Prostate gland (tissue), 2 donors: ENCODE results near the gene CFAP100. TPM values are rescaled to one million over a fixed set of nuclear protein-coding genes. Genes with fewer than 3 reads are reported as not detected.

Experiments
- DNase-seq: peaks from one replicate; pipeline ENCODE4 v3.0.0-alpha.2; 2019; ENCODE audit warnings: low spot score
- H3K27ac ChIP-seq, 2 donors: fragments of 200-600 bp; sonication (generic); 2 replicates each; pipeline ENCODE4 v1.5.1; 2017 to 2019
- H3K27me3 ChIP-seq: fragments of 200-600 bp; sonication (generic); replicated peaks from 2 replicates; pipeline ENCODE4 v1.5.1; 2019; ENCODE audit not compliant: insufficient read depth
- H3K36me3 ChIP-seq, 2 donors: fragments of 200-600 bp; sonication (generic); 1 replicate in 1 of 2; 2 replicates in 1 of 2; pipeline versions ENCODE4 v1.5.1 to v1.8.1; 2017 to 2019
- H3K4me1 ChIP-seq: fragments of 200-600 bp; sonication (generic); replicated peaks from 2 replicates; pipeline ENCODE4 v1.5.1; 2019
- H3K4me3 ChIP-seq, 2 donors: fragments of 200-600 bp; sonication (generic); 2 replicates each; pipeline ENCODE4 v1.5.1; 2017 to 2019
- H3K9me3 ChIP-seq: fragments of 200-600 bp; sonication (generic); 2 replicates; pipeline ENCODE4 v1.5.1; 2017
- POLR2A ChIP-seq: fragments of 450-650 bp; IDR thresholded peaks from one replicate; pipeline ENCODE4 v1.6.1; 2016; ENCODE audit warnings: antibody characterized with exemption, mild to moderate bottlenecking
- POLR2AphosphoS5 ChIP-seq: sonication (generic); formaldehyde crosslinking; IDR thresholded peaks from one replicate; pipeline ENCODE4 v1.6.1; 2017; ENCODE audit warnings: antibody characterized with exemption
- WGBS: methylation state at CpG from one replicate; pipeline ENCODE4 v1.1.5; 2018; 5-methylcytosine and 5-hydroxymethylcytosine counted together
- intact Hi-C: fragments of 100-400 bp; cut with DNase I; formaldehyde crosslinking; loops from one replicate; pipeline ENCODE4 v1.14.2; 2022
- total RNA-seq, 2 donors: library from RNA; depleted of rRNA; stranded (reverse); fragments of >200 nt; gene quantifications; one replicate each; pipeline ENCODE4 v1.1.0, GENCODE V29; 2016
- TF ChIP-seq, protein P1 (sequence below), 4 experiments: fragments of 200-600 bp in 2 of 4; fragments of 450-650 bp in 2 of 4; sonication (generic) in 2 of 4; IDR thresholded peaks; 1 replicate in 3 of 4; 2 replicates in 1 of 4; pipeline ENCODE4 v1.5.1; 2016 to 2019; ENCODE audit warnings: antibody characterized with exemption in 4 of 4, mild to moderate bottlenecking in 2 of 4, moderate library complexity in 2 of 4

The CFAP100 gene
- total RNA-seq, 2 donors from 2014 or later = 2.3 TPM; not detected in 1

DNA sequence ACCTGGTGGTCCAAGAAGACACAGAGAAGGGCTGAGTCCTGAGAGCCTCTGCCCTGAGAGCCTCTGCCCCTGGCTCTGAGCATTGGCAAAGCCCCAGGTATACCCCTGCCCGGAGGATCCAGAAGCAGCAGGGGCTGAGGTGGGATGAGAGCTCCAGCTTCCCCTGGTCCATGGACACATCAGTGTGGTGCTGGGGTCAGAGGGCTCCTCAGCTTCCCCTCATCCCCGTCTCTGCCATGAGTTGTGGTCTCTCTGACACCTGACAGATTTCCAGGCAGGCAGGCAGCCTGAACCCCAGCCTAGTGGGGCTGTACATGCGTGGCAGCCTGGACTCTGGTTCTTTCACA is 34.0 kb upstream of the CFAP100 start:
- intact Hi-C loops = no loop called here
- DNase-seq = no peak
- Histone ChIP-seq H3K4me3 (no peak overlapping the region), H3K9me3 (no peaks in the 10 kb centered on the region), H3K27ac (no peak overlapping the region), H3K27me3 (no peaks in the 10 kb centered on the region), H3K36me3 (no peaks in the 10 kb centered on the region), H3K4me1 (no peaks in the 10 kb centered on the region)
- TF ChIP-seq POLR2A (no peak), POLR2AphosphoS5 (no peak)
- TF ChIP-seq, protein P1, sequence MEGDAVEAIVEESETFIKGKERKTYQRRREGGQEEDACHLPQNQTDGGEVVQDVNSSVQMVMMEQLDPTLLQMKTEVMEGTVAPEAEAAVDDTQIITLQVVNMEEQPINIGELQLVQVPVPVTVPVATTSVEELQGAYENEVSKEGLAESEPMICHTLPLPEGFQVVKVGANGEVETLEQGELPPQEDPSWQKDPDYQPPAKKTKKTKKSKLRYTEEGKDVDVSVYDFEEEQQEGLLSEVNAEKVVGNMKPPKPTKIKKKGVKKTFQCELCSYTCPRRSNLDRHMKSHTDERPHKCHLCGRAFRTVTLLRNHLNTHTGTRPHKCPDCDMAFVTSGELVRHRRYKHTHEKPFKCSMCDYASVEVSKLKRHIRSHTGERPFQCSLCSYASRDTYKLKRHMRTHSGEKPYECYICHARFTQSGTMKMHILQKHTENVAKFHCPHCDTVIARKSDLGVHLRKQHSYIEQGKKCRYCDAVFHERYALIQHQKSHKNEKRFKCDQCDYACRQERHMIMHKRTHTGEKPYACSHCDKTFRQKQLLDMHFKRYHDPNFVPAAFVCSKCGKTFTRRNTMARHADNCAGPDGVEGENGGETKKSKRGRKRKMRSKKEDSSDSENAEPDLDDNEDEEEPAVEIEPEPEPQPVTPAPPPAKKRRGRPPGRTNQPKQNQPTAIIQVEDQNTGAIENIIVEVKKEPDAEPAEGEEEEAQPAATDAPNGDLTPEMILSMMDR (IDR thresholded peaks at IDR 0.05) = no peak
- WGBS = 70% methylated on average over 2 of the region's 3 CpGs

DNA sequence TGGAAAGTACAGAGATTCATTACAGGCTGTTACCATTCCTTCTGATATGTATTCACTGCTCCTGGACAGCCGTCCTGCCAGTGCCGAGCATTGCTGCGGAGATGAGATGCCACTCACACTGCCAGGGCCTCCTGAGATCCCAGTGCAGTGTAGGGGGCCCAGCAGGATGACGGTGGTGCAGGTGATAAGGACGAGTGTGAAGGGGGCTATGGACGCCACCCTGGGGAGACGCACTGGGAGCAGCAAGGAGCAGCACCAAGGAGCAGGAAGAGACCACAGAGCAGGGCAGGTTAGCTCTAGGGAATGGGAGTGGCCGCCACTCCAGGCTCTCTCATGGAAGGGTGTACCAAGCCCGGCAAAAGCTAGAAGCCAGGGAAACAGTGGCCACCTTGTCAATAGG is 33.5 kb upstream of the CFAP100 start:
- intact Hi-C loops = no loop called here
- no peaks in the 10 kb centered on the region for H3K36me3 ChIP-seq
- WGBS = 75% methylated on average over 9 of the region's 9 CpGs
- H3K4me3 ChIP-seq = no peak overlapping the region
- no peaks in the 10 kb centered on the region for H3K9me3 ChIP-seq
- no peaks in the 10 kb centered on the region for H3K27me3 ChIP-seq
- no peak for DNase-seq
- TF ChIP-seq POLR2AphosphoS5 (no peak), POLR2A (no peak)
- TF ChIP-seq, protein P1 (IDR thresholded peaks at IDR 0.05) = no peak
- no peaks in the 10 kb centered on the region for H3K4me1 ChIP-seq
- H3K27ac ChIP-seq = no peak overlapping the region

DNA sequence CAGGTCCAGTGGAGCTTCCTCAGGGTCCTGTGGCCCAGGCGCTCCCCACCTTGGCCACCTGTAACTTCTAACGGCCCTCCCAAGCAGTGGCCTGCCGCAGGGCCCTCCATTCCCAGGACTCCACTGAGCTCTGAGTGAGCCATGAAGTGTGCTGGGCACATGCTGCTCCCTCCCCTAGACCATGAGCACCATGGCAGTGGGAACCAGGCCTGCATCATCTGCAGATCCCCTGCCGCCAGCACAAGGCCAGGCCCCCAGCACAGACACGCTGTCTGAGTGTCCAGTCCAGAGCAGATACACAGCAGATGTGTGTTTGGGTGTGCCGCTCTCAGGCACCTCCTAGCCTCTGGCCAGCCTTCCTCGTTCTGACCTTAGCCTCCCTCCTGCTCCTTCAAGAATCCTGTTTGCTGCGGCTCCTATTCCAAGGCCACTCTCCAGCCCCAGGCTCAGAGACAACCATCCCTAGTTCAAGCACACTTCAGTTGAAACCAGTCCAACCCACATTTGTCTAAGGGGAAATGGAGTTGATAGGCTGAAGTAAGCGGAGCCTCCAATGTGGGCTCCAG is 30.5 kb upstream of the CFAP100 start:
- Histone ChIP-seq H3K27ac (no peak overlapping the region), H3K4me1 (no peaks in the 10 kb centered on the region), H3K36me3 (no peaks in the 10 kb centered on the region), H3K4me3 (no peak overlapping the region), H3K27me3 (no peaks in the 10 kb centered on the region), H3K9me3 (no peaks in the 10 kb centered on the region)
- intact Hi-C loops = no loop called here
- TF ChIP-seq POLR2AphosphoS5 (no peak), POLR2A (no peak)
- TF ChIP-seq, protein P1 (IDR thresholded peaks at IDR 0.05) = no peak
- DNase-seq = no peak
- 96% methylated on average over 9 of the region's 9 CpGs for WGBS

GRCh38 chr3:126364731-126365301 is 29.9 kb upstream of the CFAP100 start:
- no peaks in the 10 kb centered on the region for H3K4me1 ChIP-seq
- no peaks in the 10 kb centered on the region for H3K27me3 ChIP-seq
- TF ChIP-seq POLR2A (no peak), POLR2AphosphoS5 (no peak)
- no peaks in the 10 kb centered on the region for H3K9me3 ChIP-seq
- no peak for DNase-seq
- H3K27ac ChIP-seq = no peak overlapping the region
- WGBS = 92% methylated on average over 5 of the region's 5 CpGs
- no peak overlapping the region for H3K4me3 ChIP-seq
- H3K36me3 ChIP-seq = no peaks in the 10 kb centered on the region
- intact Hi-C loops = no loop called here

- WGBS = 84% methylated on average over 11 of the region's 11 CpGs
- TF ChIP-seq POLR2A = no peak
- TF ChIP-seq POLR2AphosphoS5 = no peak
- TF ChIP-seq, protein P1 (IDR thresholded peaks at IDR 0.05) = no peak
- no peaks in the 10 kb centered on the region for H3K4me1 ChIP-seq
- DNase-seq = no peak
- intact Hi-C loops = no loop called here
- H3K27me3 ChIP-seq = no peaks in the 10 kb centered on the region
- H3K9me3 ChIP-seq = no peaks in the 10 kb centered on the region
- H3K36me3 ChIP-seq = no peaks in the 10 kb centered on the region
- no peak overlapping the region for H3K4me3 ChIP-seq
- H3K27ac ChIP-seq = no peak overlapping the region
These were observed 29.1 kb upstream of the CFAP100 start for GRCh38 chr3:126365351-126366277.
